ENCODE data around the gene PSMA8. TPM values are rescaled to one million over a fixed set of nuclear protein-coding genes. Genes with fewer than 3 reads are reported as not detected.
"Not testable (repeated sequence)": the region's sequence is repeated elsewhere in the genome, so short reads cannot be mapped to it uniquely, and the experiment has no call there.

PSMA8 gene
- total RNA-seq, 1 donor from 2014 or later, result not detected

GRCh38 chr18:26228562-26229260 lies 95.0 kb downstream of the PSMA8 start:
- Mint-ChIP-seq H3K27ac (no peak overlapping the region), H3K36me3 (peaks cover 2% of the 10 kb centered on the region), H3K4me1 (peaks cover 33% of the 10 kb centered on the region), H3K4me3 (no peak overlapping the region), H3K9me3 (peaks cover 12% of the 10 kb centered on the region), H3K27me3 (ENCODE audit: insufficient read depth, low read depth) (peaks cover 6% of the 10 kb centered on the region)
- H3K79me2 ChIP-seq (ENCODE audit: low read depth), result peaks cover 19% of the 10 kb centered on the region
- H2AFZ ChIP-seq (replicated peaks), result no peak overlapping the region
- peaks cover 16% of the 10 kb centered on the region for H3F3A ChIP-seq (ENCODE audit: low read depth)
- no peak overlapping the region for H3K4me3 ChIP-seq
- H3K27me3 ChIP-seq, result peaks cover 18% of the 10 kb centered on the region
- no peak overlapping the region for H3K27ac ChIP-seq
- no peaks in the 10 kb centered on the region for H3K9me3 ChIP-seq (ENCODE audit: low read depth)
- no peaks in the 10 kb centered on the region for H3K36me3 ChIP-seq
- H3K4me2 ChIP-seq, result no peak overlapping the region
- DNase-seq (ENCODE audit: low spot score), result no peak
- H3K9ac ChIP-seq, result no peak overlapping the region
- peaks cover 12% of the 10 kb centered on the region for H3K4me1 ChIP-seq
- TF ChIP-seq EZH2phosphoT487 (IDR thresholded peaks at IDR 0.05) (no peak), CTCF (IDR thresholded peaks at IDR 0.05) (no peak), EZH2 (IDR thresholded peaks at IDR 0.05) (no peak)
- no peaks in the 10 kb centered on the region for H4K20me1 ChIP-seq (ENCODE audit: low read depth)

GRCh38 chr18:26230497-26230896 lies 96.8 kb downstream of the PSMA8 start:
- Histone ChIP-seq H4K20me1 (ENCODE audit: low read depth) (no peaks in the 10 kb centered on the region), H3K9ac (no peak overlapping the region), H3K9me3 (ENCODE audit: low read depth) (no peaks in the 10 kb centered on the region), H3K79me2 (ENCODE audit: low read depth) (peaks cover 19% of the 10 kb centered on the region), H3K27me3 (peaks cover 18% of the 10 kb centered on the region), H3K4me3 (no peak overlapping the region), H3K4me1 (peaks cover 14% of the 10 kb centered on the region), H3K27ac (no peak overlapping the region), H3K36me3 (no peaks in the 10 kb centered on the region), H3K4me2 (no peak overlapping the region), H3F3A (ENCODE audit: low read depth) (peaks cover 20% of the 10 kb centered on the region), H2AFZ (replicated peaks) (no peak overlapping the region)
- peaks cover 4% of the 10 kb centered on the region for H3K36me3 Mint-ChIP-seq
- no peak for TF ChIP-seq CTCF (IDR thresholded peaks at IDR 0.05)
- no peak for TF ChIP-seq EZH2 (IDR thresholded peaks at IDR 0.05)
- no peak for TF ChIP-seq EZH2phosphoT487 (IDR thresholded peaks at IDR 0.05)
- H3K27me3 Mint-ChIP-seq (ENCODE audit: insufficient read depth, low read depth), result peaks cover 6% of the 10 kb centered on the region
- H3K27ac Mint-ChIP-seq, result no peak overlapping the region
- no peak for DNase-seq (ENCODE audit: low spot score)
- peaks cover 34% of the 10 kb centered on the region for H3K4me1 Mint-ChIP-seq
- peaks cover 15% of the 10 kb centered on the region for H3K9me3 Mint-ChIP-seq
- no peak overlapping the region for H3K4me3 Mint-ChIP-seq

- peaks cover 22% of the 10 kb centered on the region for H3K4me1 Mint-ChIP-seq
- Histone ChIP-seq H3K4me3 (peak overlapping the region; percentile 18), H3F3A (ENCODE audit: low read depth) (peaks cover 30% of the 10 kb centered on the region), H3K36me3 (no peaks in the 10 kb centered on the region), H3K9me3 (ENCODE audit: low read depth) (no peaks in the 10 kb centered on the region), H4K20me1 (ENCODE audit: low read depth) (no peaks in the 10 kb centered on the region), H3K4me2 (peak overlapping the region; percentile 65), H3K79me2 (ENCODE audit: low read depth) (peaks cover 8% of the 10 kb centered on the region), H3K9ac (no peak overlapping the region), H3K4me1 (peaks cover 20% of the 10 kb centered on the region), H3K27ac (no peak overlapping the region), H2AFZ (replicated peaks) (no peak overlapping the region), H3K27me3 (peaks cover 1% of the 10 kb centered on the region)
- peaks cover 3% of the 10 kb centered on the region for H3K27me3 Mint-ChIP-seq (ENCODE audit: insufficient read depth, low read depth)
- peaks cover 6% of the 10 kb centered on the region for H3K36me3 Mint-ChIP-seq
- peak overlapping the region; percentile 47 for H3K27ac Mint-ChIP-seq
- TF ChIP-seq EZH2phosphoT487 (IDR thresholded peaks at IDR 0.05) (no peak), EZH2 (IDR thresholded peaks at IDR 0.05) (no peak), CTCF (IDR thresholded peaks at IDR 0.05) (no peak)
- H3K9me3 Mint-ChIP-seq, result peaks cover 17% of the 10 kb centered on the region
- peak; percentile 36 for DNase-seq (ENCODE audit: low spot score)
- no peak overlapping the region for H3K4me3 Mint-ChIP-seq
Observed at GRCh38 chr18:26233208-26233607, 99.5 kb downstream of the PSMA8 start.

GRCh38 chr18:26237363-26237762 lies 103.7 kb downstream of the PSMA8 start:
- not testable (repeated sequence) for H3K9ac ChIP-seq; H3K36me3 ChIP-seq; H2AFZ ChIP-seq (replicated peaks); H3K79me2 ChIP-seq (ENCODE audit: low read depth); DNase-seq (ENCODE audit: low spot score); H3K9me3 ChIP-seq (ENCODE audit: low read depth); H3K27me3 ChIP-seq; H3K27ac Mint-ChIP-seq; H4K20me1 ChIP-seq (ENCODE audit: low read depth); H3K4me3 Mint-ChIP-seq; H3K36me3 Mint-ChIP-seq; H3K4me3 ChIP-seq; H3K27me3 Mint-ChIP-seq (ENCODE audit: insufficient read depth, low read depth); H3K4me2 ChIP-seq; H3K27ac ChIP-seq
- H3K4me1 Mint-ChIP-seq, result peaks cover 22% of the 10 kb centered on the region
- peaks cover 30% of the 10 kb centered on the region for H3F3A ChIP-seq (ENCODE audit: low read depth)
- peaks cover 20% of the 10 kb centered on the region for H3K4me1 ChIP-seq
- H3K9me3 Mint-ChIP-seq, result peaks cover 21% of the 10 kb centered on the region

GRCh38 chr18:26238718-26239117 lies 105.0 kb downstream of the PSMA8 start:
- not testable (repeated sequence) for H4K20me1 ChIP-seq (ENCODE audit: low read depth); H3K36me3 Mint-ChIP-seq; H3K36me3 ChIP-seq; H3K4me3 Mint-ChIP-seq; H3K4me3 ChIP-seq; H3K79me2 ChIP-seq (ENCODE audit: low read depth); H3K27ac ChIP-seq; H3K9ac ChIP-seq; H3K27ac Mint-ChIP-seq; H3K27me3 Mint-ChIP-seq (ENCODE audit: insufficient read depth, low read depth); H3K27me3 ChIP-seq; H3K4me2 ChIP-seq; DNase-seq (ENCODE audit: low spot score); H3K9me3 ChIP-seq (ENCODE audit: low read depth); H2AFZ ChIP-seq (replicated peaks)
- peaks cover 13% of the 10 kb centered on the region for H3K4me1 ChIP-seq
- peaks cover 19% of the 10 kb centered on the region for H3F3A ChIP-seq (ENCODE audit: low read depth)
- H3K9me3 Mint-ChIP-seq, result peaks cover 28% of the 10 kb centered on the region
- peaks cover 11% of the 10 kb centered on the region for H3K4me1 Mint-ChIP-seq

- not testable (repeated sequence) for DNase-seq (ENCODE audit: low spot score); H4K20me1 ChIP-seq (ENCODE audit: low read depth); H3K9me3 ChIP-seq (ENCODE audit: low read depth); H3K4me3 Mint-ChIP-seq; H3K27ac ChIP-seq; H3K4me1 Mint-ChIP-seq; H3K27me3 ChIP-seq; H3K36me3 ChIP-seq; H3K4me1 ChIP-seq; H3K9ac ChIP-seq; H3K36me3 Mint-ChIP-seq; H3K27ac Mint-ChIP-seq; H3F3A ChIP-seq (ENCODE audit: low read depth); H2AFZ ChIP-seq (replicated peaks); H3K4me3 ChIP-seq; H3K4me2 ChIP-seq; H3K27me3 Mint-ChIP-seq (ENCODE audit: insufficient read depth, low read depth)
- H3K79me2 ChIP-seq (ENCODE audit: low read depth), result peaks cover 16% of the 10 kb centered on the region
- H3K9me3 Mint-ChIP-seq, result peaks cover 25% of the 10 kb centered on the region
Observed at GRCh38 chr18:26242392-26242791, 108.7 kb downstream of the PSMA8 start.
